Left kidney (tissue), 2 donors: ENCODE measurements around the gene PXDN. TPM values are rescaled to one million over a fixed set of nuclear protein-coding genes. Genes with fewer than 3 reads are reported as not detected.
"Not testable (repeated sequence)": the region's sequence is repeated elsewhere in the genome, so short reads cannot be mapped to it uniquely, and the experiment has no call there.

Experiments used
- DNase-seq: peaks from one replicate; pipeline ENCODE4 v3.0.0-alpha.2; 2013
- polyA plus RNA-seq: library from polyadenylated mRNA; unstranded; fragments of 120-200 nt; gene quantifications from one replicate; pipeline ENCODE4 v1.2.1, GENCODE V29; 2013; ENCODE audit not compliant: insufficient read length

Gene PXDN
- polyA plus RNA-seq, 1 donor: 154 TPM

DNA sequence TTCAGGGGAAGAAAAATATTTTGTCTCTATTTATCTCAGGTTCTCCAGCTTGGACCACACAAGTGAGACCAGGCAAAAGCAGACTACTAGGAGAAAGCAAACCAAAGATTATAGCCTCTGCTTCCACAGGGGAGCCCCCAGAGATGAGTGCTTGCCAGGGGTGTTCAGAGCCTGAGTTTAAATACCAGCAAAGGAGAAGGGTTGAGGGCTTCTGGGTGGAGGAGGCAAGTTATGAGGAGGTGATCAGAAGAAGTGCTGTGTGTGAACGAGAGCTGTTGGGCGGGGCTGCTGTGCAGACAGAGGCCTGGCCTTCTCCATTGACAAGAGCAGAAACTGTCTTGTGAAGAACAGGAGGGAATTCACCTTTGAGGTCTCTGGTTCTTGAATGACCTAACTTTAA, 32.8 kb upstream of the PXDN start:
- no peak for DNase-seq

DNA sequence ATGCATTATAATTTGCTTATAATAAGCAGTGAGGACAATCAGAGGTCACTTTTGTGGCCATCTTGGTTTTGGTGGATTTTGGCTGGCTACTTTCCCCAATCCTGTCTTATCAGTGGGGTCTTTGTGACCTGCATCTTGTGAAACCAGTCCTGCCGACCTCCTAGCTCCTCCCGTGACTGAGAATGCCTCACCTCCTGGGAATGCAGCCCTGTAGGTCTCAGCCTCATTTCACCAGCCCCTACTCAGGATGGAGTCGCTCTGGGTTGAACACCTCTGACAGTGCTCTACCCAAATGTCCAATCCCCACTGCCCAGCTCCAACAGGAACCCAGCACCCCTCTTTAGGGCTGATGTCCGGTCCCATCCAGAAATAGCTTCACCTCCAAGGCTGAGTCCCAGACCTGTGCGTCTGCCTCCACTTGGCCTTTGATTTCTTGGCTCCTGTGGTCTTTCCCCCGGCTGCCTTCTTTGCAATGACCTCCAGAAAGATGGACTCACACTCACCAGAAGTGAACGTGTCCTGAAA, 31.3 kb upstream of the PXDN start:
- no peak for DNase-seq

DNA sequence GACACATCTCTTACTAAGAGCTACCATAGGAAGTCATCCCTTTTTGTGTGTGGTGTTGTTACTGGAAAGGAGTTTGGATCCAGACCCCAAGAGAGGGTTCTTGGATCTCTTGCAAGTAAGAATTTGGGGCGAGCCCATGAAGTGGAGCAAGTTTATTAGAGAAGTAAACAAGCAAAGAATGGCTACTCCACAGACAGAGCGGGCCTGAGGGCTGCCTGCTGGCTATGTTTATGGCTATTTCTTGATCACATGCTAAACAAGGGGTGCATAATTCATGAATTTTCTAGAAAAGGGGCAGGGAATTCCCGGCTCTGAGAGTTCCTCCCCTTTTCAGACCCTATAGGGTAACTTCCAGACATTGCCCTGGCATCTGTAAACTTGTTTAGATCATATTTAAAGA, 30.6 kb upstream of the PXDN start:
- no peak for DNase-seq

DNA sequence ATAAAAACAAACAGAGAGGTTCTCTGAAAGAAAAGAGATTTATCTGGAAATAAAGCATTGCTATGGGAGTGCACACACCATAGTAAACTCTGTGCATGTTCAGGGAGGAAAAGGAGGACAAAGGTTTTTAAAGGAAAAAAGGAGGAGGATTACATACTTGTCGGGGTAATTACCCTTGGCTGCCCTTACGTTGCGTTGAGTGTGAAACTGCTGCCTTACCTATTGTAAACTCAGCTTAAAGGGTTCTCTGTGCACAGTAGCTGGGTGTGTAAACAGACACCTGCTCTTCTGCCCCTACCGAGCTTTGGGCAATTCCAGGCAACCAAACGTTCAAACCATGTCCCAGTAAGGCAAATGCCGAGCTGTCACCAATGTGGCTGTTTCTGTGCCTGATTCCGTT, 29.6 kb upstream of the PXDN start:
- no peak for DNase-seq

DNA sequence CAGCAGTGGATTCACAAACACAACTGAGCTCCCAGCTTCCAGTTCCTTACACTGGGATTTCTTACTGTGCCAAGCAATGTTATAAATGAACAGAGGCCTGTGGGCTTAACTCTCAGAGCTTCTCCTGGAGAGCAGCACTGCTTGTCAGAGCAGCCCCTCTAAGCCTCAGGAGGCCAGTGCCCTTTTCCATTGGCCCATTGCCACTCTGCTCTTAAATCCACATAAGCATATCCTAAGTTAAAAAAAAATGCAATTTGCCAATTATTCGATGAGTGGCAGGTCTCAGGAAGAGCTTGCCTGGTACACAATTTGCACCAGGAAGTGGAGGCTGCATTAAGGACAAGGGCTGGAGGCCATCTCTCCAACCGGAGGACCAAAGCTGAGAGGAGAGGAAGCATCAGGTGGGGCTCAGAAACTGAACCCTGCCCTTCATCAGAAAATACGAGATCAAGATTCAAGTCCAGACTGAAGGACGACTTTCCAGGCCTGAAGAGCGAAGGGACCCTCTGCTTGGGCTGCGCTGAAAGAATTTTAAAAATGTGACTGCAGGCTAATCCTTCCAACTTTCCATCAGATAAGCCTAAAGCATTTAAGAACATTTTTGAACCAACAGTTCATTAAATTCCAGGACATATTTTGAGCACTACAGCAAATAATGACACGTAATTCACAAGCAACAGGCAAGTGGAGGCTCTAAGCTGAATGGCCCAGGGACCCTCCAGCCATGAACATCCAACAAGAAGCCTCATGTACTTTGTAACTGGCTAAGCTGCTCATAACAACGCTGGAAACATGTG, 28.4 kb upstream of the PXDN start:
- no peak for DNase-seq

DNA sequence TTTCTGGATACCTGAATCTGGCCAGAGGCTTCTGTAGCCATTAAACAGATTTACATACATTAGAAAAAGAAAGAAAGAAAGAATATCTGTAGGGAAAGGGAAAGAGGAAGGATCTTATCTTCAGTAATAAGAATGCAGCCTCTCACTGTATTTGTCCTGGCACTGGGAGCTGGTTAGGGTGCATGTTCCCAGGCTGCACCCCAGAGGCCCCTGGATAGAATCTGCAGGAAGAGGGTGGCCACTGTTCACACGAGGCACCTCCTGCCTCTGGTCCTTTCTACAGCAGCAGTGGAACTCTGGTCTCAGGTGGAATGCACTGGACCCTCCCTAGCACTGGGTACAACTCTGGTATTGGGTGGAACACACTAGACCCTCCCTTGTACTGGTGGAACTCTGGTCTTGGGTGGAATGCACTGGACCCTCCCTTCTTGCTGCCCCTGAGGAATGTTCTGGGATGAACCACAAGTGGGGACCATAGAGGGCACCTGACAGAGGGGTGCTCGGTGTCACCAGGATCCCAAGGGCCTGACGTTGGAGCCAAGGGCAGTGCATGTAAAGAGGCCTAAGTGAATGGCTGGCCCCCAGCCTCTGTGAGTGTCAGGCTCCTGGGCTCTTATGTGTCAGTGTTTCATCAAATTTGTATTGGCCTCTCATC, 27.4 kb upstream of the PXDN start:
- no peak for DNase-seq

DNA sequence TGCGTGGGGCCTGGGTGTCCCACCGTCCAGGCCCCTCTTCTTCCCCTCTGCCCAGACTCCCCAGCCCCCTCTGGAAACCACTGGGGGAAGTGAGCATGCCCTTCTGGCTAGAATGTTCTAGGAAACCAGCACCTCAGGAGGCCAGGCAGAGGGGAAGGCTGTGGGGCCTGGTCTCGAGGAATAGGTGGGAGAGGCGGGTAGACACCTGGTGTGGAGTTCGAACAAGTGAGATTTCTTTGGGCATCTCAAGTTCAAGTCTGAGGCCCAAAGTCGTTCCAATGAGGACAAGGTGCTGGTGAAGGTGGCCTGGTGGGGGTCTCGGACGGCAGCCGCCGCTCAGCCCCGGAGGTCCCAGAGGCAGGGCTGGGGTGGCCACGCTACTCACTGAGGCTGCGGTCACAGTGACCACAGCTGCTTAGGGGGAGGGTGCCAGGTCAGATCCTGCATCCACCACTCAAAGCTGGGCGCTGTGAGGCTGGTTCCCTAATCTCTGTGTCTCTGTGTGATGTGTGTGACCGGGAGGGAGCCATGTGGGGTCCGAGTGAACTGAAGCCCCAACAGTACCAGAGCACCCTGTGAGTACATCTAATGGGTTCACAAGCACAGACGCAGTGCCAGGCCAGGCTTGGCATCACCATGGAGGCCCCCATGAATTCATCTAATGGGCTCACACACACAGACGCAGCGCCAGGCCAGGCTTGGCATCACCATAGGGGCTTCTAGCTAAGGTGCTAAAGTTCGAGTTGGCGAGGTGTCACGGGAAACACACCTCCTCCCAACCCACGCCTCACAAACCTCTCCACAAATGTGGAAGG, 26.5 kb upstream of the PXDN start:
- no peak for DNase-seq

DNA sequence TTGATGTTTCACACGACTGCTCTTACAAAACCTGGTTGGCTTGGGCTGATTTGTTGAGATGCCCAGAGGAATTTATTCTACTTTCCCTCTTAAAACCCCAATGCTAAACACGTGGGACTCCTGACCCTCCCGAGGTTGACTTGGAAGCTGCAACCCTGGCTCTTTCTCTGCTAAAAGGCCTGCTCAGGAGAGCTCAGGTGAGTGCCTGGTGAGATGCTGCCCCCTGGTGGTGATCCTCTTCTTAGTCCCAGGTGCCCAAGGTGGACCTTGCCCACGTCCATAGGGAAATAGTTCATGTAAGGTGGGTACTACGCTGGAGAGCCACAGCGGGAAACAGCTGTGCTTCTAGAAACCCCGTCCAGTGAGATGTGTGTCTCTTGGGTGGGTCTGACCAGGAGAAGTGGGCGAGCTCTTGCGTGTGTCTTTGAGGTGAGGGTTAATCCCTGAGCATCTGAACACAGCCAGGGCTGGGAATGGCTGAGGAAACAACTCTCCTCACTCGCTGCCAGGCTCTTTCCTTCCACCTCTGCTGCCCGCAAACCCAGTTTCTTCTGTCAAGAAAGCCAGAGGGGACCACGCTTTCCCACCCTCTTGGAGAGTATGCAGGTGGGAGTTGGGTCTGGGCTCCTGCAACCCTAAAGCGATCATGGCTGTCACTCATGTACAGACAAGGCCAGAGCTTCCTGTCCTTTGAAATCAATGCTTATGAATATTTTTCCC, 25.5 kb upstream of the PXDN start:
- peak; percentile 69 for DNase-seq

DNA sequence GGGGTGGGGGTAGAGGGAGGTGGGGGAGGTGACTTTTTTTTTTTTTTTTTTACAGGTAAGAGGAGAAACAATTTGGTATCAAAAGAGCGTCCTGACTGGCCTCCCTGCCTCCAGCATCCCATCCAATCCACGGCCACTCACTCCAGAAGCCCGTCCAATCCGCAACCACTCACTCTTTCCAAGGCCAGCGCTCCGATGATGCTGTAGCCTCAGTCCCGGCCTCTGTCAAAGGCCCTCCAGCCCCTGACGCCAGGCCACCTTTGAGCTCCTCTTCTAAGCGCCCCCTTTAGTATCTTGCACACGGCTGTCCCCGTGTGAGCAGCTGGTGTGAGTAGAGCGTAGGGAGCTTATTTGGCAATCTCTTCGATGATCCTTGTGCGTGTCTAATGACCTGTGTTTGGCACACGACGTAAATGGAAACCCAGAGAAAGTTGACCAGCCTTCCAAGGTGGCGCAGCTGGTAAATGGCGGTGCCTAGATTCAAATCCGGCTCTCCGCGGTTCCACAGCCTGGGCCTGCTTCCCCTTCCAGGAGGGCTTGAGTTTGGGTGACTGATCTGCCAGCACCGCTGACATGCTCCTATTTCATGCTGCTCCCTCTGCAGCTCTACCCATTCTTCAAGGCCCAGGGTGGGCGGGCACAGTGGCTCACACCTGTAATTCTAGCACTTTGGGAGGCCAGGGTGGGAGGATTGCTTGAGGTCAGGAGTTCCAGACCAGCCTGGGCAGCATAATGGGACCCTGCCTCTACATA, 23.8 kb upstream of the PXDN start:
- DNase-seq: no peak

DNA sequence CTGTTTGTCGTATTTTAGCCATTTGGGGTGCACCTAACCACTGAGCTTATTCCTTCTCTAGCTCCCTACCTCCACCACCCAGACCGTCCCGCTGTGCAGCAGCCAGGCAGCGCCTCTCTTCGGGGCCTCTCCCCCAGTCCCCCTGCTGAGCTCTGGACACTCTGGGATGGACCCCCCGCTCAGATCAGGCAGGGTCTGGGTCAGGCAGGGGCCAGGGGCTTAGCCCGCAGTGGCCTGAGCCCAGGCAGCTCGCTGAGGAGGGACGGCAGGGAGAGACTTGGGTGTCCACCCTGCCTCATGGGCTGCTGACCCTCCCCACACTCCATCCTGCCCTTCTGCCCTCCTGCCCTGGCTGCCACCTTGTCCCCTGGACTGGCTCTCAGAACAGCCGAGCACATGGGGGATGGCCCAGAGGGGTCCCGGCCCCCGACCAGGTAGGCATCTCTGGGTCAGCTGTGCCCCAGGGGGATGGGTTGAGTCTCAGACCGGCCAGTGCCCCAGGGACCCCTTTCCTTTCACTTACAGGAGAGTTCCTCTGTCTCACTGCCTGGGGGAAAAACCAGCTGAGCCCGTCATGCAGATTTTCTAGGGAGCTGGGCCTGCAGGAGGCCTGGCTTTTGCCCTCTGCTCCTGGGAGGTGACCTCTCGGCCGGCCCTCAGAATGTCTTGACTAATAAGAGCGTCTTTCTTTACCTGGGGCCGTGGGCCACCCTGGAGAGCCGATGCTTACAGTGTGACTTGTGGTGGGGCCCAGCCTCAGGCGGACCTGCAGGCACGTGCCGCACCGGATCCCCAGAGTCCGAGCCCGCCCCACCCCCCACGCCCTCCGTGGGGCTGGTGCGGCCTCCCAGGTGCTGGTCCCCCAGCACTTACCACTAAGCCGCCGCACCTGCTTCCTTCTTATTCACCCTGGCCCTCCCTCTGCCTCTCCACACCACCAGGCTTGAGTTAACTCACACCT, 22.8 kb upstream of the PXDN start:
- DNase-seq: no peak

DNA sequence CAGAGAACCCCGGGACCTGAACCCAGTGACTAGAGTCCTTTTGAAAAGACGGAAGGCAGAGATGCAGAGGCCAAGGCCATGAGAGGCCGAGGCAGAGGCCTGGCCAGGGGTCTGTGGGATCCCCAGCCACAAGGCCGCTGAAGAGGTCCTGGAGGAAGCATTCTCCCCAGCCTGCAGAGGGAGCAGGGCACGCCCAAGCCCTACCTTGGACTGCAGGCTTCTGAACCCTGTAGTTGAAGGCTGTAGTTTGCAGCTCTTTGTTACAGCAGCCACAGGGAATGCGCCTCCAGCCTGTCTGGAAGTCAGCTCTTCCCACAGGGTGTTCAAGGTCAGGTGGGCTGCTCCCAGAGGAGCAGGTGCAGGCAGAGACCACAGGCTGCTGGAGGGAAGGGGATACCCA, 22.1 kb upstream of the PXDN start:
- no peak for DNase-seq

DNA sequence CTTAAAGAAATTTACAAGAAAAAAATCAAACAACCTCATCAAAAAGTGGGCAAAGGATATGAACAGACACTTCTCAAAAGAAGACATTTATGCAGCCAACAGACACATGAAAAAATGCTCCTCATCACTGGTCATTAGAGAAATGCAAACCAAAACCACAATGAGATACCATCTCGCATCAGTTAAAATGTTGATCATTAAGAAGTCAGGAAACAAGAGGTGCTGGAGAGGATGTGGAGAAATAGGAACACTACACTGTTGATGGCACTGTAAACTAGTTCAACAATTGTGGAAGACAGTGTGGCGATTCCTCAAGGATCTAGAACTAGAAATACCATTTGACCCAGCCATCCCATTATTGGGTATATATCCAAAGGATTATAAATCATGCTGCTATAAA, 20.9 kb upstream of the PXDN start:
- DNase-seq: not testable (repeated sequence)

DNA sequence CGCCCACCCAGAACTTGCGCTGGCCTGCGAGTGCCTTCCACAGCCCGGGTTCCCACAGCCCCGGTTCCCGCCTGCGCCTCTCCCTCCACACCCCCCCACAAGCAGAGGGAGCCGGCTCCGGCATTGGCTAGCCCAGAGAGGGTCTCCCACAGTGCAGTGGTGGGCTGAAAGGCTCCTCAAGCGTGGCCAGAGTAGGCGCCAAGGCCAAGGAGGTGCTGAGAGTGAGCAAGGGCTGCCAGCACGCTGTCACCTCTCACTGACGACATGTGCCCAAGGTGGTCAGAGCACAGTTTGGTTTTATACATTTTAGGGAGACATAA, 15.3 kb upstream of the PXDN start:
- no peak for DNase-seq

DNA sequence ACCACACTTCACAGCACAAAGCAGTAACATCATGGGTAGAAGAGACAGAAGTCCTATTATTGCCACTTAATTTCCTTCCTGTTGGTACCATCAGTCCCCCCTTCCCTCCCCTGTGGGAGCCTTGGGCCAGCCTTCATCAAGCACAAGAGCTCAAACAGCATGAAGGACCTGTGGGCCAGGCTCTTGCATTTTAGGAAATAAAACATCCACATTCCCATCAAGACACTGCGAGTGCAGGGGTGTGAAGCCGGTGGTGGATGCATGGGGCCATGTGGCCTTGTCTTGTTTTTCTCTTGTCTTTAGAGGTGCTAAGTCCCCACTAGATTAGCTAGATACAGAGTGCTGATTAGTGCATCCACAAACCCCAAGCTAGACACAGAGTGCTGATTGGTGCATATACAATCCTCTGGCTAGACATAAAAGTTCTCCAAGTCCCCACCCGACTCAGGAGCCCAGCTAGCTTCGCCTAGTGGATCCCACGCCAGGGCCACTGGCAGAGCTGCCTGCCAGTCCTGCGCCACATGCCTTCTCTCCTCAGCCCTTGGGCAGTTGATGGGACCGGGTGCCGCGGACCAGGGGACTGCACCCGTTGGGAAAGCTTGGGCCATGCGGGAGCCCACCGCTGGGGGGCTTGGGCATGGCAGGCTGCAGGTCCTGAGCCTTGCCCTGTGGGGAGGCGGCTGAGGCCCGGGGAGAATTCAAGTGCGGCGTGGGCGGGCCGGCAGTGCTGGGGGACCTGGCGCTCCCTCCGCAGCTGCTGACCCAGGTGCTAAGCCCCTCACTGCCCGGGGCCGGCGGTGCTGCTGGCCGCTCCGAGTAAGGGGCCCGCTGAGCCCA, 14.7 kb upstream of the PXDN start:
- no peak for DNase-seq

DNA sequence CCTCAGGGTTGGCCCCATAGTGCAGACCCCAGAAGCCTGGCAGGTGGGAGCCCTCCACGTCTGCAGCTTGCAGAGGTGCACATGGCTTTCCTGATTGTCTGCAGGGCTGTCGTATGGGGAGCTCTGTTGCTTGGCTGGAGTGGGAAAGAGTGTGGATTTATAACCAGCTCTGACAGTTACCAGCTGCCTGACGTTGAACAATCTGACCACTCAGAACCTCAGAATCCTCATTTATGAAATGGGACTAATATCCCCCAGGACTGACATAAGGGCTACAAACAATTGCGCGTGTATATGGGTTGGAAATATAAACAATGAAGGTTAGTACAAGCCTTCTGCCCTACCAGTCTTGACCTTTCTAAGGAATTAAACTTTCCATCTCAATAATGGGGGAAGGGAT, 13.9 kb upstream of the PXDN start:
- no peak for DNase-seq

DNA sequence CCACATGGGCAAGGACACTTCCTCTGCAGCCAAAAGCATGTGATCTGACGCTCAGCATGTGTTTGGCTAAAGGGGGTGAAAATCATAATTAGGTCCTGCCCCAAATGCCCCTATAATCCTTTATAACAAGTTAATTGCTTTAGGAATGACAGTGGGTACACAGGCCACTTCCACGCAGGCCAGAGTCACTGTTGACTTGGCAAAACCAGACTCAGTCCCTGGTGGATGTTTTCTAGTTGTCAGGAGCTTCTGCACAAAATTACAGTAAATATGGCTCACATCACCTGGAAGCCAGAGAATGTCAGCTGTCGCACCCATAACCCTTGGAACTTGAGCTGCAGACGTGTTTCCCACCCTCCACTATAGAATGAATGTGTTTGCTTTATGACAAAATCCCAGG, 13.3 kb upstream of the PXDN start:
- DNase-seq: no peak

DNA sequence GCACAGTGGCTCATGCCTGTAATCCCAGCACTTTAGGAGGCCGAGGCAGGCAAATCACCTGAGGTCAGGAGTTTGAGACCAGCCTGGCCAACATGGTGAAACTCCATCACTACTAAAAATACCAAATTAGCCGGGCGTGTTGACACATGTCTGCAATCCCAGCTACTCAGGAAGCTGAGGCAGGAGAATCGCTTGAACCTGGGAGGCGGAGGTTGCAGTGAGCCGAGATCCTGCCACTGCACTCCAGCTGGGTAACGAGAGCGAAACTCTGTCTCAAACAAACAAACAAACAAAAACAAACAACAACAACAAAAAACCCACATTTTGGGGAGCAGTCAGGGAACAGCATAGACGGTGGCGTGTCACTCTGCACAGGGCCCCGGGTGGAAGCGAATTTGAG, 12.8 kb upstream of the PXDN start:
- not testable (repeated sequence) for DNase-seq

DNA sequence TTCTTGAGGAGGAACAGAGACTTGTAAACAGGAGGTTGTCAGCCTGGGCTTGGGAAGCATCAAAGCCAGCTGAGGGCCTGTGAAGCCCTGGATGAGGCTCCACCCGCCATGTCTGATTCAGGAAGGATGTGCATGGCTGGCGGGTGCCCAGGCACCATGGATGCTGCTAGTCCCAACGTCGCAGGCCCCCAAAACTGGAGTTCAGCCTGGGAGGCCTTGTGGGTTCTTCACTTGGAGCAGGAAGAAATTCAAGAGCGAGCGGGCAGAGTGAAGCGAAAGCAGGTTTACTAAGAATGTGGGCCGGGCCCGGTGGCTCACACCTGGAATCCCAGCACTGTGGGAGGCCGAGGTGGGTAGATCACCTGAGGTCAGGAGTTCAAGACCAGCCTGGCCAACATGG, 12.1 kb upstream of the PXDN start:
- no peak for DNase-seq

DNA sequence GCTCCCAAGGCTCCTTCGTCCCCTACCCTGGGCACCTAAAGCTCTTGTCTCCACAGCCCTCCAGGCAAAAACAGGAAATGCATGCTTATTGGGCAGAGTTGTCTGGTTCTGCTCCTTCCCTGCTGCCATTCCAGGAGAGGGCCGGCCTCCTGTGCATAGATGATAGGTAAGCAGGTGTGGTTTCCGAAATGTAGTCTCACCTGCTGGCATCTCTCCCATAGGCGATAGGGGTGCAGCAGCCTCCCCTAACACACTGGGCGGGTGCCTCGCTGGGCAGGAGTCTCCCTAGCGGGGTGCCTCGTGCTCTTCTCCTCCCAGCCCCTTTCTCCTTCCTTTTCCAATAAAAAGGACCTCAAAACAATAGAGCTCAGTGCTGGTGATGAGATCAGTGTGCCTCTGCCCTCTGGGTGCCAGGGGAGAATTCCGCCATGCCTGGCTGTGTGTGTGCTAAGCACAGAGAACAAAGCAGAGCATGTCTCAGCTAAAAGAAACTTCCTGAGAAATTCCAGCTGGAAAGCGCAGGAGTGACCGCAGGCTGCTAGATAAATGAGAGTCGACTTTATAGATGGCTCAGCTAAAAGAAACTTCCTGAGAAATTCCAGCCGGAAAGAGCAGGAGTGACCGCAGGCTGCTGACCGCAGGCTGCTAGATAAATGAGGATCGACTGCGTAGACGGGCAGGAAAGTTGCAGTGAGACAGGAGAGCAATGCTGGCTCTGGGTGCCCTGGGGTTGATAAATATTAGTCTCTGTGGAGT, 11.3 kb upstream of the PXDN start:
- peak; percentile 57 for DNase-seq
